ENCODE data around the gene LAMC3.

Gene LAMC3

DNA sequence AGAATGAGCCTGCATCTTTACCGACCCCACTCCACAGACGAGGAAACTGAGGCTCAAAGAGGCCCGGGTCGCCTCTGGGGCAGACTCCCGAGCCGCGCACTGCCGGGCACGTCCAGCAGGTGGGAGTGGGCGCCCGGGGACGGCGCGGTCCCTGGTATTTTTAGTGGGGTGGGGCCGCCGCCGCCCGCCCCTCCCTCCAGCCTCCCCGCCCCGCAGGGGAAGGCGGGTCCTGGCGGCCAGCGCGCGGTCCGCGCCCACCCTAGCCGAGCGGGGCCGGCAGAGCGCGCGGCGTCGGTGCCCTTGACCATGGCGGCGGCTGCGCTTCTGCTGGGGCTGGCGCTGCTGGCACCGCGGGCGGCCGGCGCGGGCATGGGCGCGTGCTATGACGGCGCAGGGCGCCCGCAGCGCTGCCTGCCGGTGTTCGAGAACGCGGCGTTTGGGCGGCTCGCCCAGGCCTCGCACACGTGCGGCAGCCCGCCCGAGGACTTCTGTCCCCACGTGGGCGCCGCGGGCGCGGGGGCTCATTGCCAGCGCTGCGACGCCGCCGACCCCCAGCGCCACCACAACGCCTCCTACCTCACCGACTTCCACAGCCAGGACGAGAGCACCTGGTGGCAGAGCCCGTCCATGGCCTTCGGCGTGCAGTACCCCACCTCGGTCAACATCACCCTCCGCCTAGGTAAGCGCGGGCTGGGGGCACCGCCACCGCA lies at the start of gene LAMC3:
Gene LAMC3 (plus strand): TSS at position 266 of the 710 bp plus-strand sequence. CDS start 41 bp downstream, at position 307.
- no peak for DNase-seq

DNA sequence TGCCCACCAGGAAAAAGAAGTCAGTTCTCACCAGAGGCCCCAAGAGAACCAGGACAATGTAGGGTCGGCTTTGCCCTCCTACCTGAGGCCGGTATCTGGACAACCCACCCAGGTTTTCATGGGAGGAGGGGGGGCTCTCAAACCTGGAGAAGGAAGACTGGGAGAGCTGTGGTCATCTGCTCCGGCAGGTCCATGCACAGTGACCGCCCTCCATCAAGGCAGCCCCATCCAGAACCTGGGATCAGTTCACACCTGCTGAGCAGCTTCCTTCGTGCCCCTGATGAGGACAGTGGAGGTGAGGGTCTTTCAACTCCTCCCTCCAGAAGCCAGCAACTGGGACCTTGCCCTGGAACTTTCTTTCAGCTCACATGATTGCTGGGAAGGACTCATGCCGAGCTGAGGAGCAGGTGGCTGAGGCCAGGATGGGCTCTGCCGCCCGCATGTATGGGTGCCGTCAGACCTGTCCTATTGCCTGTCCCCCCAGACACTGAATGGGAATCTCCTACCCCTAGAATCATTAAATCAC lies 49.1 kb upstream of the LAMC3 start:
- DNase-seq, result no peak

DNA sequence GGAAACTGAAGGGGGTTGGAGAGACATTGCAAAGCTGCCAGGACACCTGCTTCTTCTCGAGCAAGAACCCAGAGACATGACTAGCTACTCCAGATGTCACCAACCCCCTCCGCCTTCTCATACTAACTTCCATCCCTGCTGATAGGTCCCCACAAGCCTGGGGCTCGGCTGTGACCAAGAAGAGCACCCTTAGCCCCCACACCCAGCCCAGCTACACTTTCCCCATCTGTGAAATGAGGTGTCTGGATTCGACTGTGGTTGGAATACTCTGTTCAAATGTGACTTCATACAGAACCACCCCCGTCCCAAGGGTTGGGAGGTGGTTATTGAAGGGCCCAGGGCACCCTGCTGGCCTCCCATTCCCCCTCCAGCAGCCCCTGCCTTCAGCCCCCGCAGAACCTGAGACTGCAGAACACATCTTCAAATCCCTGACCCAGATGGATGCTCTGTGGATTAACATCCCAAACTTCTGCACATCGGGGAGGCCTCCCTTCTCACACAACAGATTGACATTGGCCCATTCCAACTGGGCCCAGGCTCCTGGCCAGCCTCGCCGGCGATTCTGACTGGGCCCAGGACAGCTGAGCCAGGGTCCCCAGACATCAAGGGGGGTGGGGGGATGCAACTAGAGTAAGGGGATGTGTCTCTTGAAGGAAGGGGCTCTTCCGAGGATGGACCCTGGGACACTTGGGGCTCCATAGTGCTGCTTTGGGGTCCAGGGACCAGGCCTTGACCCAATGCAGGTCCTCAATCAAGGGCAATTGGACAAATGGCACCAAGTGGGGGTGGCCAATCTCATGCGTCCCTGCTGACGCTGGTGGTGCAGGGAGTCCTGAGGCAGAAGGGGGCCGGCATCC lies 48.2 kb upstream of the LAMC3 start:
- no peak for DNase-seq

DNA sequence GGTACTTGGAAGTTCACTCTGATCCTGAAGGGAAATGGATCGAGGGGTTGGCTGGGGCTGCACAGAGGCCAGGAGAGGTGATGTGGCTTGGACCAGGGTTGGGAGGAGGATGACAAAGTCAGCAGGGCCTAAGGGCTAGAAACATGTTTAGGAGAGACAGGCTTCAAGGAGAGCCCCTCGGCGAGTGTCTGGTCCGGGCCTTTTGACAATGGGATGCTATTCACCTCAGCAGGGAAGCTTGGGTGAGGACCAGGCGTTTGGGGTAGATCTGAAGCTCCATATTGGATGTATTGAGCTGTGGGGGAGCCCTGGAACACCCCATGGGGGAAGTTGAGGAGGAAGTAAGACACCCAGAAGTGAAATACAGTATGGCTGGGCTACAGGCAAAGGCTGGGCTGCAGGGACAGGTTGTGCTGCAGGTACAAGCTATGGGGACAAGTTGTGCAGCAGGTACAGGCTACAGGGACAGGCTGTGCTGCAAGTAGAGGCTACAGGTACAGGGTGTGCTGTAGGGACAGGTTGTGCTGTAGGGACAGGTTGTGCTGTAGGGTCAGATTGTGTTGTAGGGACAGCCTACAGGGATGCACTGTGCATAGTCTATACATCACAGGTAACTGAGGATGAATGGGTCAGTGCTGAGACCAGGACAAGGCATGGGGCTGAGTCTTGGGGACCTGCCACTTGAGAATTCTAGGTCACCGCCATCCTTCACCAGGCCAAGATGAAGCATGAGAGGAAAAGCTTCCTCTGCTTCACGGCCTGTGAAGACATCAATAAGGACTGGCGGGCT lies 47.3 kb upstream of the LAMC3 start:
- DNase-seq, result no peak

DNA sequence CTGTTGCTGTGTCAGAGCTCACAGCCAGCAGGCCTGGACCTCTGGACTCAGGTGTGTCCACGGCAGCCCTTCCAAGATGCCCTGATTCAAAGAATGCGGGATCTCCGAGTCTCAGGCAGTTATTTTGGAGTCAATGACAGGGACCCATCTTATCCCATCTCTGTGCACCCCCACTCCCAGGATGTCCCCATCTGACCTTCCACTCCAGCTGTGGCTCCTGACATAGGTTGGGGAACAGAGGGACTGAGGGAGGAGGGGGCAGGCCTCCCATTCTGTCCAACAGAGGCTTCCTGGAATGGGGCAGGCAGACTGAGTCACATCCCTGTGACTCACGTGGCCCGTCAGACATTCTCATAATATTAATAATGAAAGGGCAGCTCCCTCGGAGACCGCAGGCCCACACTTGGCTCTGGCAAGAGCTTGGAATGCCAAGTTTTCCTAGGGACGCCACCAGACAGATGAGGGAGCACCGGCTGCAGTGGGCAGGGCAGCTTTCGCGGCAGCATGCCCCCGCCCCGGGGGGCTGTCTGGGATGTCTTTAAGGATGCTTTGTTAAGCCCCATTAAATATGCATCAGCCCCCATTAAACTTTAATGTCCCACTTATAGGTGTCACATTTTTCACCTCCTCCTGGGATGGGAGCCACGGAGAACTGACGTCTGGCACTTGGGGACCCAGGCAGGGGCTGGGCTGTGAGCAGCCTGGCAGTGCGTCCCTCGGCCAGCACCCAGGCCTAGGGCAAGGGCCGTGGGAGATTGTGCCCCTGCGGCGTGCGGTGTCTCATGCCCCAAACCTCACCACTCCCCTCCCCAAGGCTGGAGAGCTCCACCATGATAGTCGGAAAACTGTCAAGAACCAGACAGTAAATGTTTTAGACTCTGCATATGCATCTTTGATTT lies 46.3 kb upstream of the LAMC3 start:
- no peak for DNase-seq

DNA sequence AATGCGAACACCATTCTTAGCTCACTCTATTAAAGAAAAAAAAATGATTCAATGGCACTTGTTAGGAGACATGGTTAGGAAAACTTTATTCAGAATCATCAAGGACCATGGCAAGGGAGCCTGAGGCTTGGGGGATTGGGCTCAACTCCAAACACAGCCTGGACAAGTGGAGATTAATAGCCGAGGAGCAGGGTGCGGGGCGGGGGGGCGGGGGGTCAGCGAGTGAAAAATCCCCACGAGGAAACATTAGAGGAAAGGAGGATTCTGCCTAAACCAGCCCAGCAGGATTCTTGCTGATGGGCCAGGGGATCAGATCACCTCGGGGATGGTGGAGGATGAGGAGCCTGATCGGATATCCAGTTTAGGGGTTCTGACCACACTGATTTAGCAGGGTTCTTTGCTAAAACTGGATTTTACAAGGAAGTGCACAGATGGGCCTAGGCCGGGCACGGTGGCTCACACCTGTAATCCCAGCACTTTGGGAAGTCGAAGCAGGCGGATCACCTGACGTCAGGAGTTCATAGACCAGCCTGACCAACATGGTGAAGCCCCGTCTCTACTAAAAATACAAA lies 45.6 kb upstream of the LAMC3 start:
- no peak for DNase-seq

DNA sequence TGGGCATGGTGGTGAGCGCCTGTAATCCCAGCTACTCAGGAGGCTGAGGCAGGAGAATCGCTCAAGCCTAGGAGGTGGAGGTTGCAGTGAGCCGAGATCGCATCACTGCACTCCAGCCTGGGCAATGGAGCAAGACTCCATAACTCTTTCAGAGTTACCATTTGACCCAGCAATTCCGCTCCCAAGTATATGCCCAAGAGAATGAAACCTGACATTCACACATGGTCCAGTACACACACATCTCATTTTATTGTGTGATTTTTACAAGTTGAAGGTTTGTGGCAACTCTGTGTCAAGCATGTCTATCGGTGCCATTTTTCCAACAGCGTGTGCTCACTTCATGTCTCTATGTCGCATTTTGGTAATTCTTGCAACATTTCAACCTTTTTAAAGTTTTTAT lies 45.1 kb upstream of the LAMC3 start:
- DNase-seq, result no peak

DNA sequence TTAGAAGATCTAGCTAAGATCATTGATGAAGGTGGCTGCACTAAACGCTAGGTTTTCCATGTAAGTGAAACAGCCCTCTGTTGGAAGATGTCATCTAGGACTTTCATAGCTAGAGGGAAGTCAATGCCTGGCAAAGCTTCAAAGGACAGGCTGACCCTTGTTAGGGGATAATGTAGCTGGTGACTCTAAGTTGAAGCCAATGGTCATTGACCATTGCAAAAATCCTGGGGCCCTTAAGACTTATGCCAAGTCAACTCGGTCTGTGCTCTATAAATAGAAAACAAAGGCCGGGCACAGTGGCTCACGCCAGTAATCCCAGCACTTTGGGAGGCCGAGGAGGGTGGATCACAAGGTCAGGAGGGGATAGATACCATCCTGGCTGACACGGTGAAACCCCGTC lies 43.3 kb upstream of the LAMC3 start:
- no peak for DNase-seq

DNA sequence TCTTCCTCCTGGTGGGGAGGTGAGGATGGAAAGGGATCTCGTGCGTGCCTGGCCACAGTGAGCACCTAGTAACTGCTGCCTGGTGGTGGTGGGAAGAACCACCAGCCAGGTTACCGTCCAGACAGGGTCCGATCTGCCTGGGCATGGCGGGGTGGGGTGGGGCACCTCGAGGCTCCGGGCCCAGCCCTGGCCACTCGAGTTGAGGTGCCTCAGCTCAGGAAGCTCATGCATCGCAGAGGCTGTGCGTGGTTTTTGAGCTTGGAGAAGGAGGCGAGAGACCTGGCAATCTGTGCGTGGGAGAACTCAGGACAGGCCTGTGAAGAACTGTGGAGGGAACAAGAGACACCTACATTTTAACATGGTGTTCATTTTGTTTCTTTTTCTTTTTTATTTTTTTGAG lies 38.9 kb upstream of the LAMC3 start:
- no peak for DNase-seq

DNA sequence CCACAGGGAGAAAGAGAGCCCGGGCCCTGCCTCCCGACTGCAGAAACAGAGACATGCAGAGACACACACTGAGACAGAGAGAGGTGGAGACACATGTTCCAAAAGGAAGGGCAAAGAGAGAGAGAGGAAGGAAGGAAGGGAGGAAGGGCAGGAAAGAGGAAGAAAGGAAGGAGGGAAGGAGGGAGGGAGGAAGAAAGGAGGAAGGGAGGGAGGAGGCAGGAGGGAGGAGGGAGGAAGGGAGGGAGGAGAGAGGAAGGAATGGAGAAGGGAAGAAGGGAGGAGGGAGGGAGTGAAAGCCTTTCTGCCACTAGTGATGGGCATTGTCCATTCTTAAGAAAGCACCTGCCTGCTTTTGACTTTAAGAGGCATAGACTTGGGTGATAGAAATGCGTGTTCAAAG lies 38.1 kb upstream of the LAMC3 start:
- no peak for DNase-seq

DNA sequence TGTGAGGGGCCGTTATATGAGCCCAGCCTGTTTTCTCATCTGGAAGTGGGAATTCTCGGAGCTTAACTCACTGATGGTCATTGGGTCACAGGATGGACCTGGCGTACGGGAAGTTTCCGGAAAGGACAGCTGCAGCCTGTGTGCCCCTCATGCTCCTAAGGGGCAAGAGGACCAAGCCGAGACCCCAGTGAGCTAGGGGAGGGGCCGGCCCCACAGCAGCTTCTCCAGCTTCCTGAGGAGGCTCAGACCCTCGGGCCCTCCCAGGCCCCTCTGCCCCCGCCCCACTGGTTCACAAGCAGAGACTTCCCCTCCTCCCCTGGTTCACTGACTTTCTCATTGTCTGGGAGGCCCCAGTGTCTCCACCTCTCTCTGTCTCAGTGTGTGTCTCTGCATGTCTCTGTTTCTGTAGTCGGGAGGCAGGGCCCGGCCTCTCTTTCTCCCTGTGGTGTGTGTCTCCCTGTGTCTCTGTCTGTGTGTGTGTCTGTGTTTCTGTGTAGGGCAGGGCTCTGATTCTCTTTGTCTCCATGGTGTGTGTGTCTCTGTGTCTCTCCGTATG lies 37.6 kb upstream of the LAMC3 start:
- DNase-seq, result no peak

DNA sequence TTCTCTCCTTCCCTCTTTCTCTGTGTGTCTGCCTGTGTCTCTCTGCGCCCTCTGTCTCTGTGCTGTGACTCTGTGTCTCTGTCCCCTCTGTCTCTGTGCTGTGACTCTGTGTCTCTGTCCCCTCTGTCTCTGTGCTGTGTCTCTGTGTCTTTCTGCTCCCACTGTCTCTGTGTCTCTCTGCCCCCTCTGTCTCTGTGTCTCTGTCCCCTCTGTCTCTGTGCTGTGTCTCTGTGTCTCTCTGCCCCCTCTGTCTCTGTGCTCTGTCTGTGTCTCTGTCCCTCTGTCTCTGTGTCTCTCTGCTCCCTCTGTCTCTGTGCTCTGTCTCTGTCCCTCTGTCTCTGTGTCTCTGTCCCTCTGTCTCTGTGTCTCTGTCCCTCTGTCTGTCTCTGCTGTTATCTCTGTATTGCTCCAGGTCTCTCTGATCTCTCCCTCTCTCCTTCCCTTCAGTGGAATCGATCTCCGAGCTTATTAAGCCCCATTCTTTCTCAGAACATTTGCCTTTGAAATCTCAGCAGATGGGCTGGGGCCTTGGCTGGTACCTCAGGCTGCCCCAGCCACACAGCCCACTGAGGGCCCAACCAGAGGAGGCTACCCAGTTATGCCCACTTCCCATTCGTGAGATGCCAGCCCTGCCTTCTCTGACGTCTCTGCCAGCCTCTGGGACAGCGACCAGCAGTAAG lies 36.6 kb upstream of the LAMC3 start:
- DNase-seq, result no peak

DNA sequence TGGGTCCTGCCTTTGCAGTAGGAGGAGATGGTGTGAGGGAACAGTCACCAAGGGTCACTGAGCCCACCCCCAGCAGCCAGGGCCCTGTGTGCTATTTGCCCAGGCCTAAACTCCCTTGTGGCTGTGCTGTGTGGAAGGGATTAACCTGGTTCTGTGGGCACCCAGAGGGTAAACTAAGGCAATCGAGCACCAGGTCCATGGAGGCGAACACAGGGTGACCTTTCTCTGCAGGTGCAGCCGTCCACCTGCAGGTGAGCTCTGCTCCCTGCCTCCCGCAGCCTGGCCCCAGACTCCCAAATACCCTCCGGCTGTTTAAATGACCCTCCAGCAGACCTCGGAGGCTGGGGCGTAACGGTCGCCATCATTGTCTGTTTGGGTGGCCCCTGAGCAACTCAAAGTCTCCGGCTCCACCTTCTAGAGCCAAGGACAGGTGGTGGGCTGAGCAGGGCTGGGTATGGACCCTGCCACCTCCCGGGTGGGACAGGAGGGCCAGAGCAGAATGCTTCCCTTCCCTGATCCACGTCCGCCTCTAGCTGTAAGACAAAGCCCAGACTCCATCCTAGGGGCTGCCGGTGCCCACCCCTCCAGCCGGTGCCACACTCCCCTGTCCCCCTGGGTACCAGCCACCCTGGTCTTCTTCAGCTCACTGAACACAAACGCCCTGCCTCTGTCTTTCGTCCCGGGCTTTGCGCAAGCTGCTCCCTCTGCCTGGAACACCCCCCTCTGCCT lies 35.9 kb upstream of the LAMC3 start:
- DNase-seq, result no peak

DNA sequence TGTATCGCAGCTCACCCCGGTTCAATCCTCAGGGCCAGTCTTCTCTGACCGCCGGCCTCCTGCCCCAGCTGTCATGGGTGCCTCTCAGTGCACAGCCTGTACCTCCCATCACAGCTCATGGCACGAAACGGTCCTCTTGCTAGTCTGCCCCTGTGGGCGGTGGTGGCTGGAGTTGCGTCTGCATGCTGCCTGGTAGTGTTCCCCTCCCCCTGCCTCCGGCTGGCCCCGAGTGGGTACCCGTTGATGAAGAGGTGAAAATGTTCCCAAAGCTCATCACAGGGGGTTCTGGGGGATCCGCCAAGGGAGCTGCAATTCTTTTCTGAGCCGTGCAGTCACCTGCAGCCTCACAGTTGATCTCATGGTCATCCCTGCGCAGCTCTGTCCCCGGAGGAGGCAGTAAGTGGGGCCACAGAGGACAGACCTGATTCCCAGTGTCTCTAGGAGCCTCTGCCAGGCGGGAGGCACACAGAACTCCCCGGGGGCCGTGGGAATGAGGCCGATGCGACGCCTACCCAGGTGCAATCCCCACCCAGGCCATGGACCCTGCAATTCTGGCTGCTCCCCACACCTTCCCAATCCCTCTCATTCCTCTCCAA lies 35.2 kb upstream of the LAMC3 start:
- no peak for DNase-seq

DNA sequence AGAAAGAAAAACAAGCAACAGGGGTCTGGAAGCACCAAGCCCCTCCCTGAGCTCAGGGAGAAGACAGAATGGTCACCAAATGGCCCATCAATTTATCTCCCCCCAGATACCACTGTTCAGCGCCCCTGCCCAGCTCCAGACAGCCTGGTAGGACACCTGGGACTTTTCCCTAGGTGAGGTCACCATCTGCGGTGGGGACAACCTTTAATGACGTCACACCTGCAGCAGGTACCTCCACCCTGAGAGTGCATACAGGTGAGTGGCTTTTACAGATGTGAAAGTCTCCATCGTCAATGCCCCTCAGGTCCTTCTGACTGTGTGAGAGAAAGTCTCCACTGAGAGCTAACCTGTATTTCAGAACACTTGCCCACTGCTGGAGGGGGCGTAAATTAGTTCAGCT lies 34.3 kb upstream of the LAMC3 start:
- DNase-seq, result no peak

DNA sequence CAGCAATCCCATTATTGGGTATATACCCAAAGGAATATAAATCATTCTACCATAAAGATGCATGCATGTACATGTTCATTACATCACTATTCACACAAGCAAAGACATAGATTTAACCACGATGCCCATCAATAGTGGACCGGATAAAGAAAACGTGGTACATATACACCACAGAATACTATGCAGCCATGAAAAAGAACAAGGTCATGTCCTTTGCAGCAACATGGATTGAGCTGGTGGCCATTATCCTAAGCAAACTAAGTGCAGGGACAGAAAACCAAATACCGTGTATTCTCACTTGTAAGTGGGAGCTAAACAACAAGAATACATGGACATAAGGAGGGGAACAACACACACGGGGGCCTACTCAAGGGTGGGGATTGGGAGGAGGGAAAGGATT lies 33.8 kb upstream of the LAMC3 start:
- no peak for DNase-seq

DNA sequence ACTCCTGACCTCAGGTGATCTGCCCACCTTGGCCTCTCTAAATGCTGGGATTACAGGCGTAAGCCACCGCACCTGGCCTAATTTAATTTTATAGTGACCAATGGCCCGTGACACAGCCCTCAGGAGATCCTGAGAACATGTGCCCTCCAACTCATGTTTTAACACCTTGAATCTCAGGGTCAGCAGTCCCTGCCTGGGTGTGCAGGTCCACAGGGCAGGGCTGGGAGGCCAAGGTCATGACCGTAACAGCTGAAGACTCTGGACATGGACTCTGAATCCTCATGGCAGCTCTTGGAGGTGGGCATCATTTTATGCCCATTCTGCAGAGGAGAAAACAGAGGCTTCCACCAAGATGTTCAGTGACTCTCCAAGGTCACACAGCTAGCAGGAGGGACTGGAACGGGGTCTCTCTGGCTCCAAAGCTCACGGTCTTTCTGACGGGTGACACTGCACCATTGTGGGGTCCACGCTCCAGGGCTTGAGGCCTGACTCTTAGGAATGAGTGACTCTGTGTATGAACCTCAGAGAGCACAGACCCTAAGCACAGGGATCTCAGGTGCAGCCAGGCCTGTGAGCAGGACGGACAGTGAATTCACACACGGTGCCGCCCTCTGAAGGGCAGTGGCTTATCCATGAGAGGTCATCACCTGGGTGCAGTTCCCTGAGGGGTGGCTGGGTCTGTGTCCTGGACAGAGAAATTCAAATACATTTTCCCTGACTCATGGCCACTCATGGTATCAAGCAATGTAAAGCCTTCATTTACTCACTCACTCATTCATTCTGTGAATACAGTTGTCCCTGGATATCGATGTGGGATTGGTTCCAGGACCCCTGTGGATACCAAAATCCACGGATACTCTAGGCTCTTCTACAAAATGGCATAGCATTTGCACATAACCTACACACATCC lies 32.8 kb upstream of the LAMC3 start:
- DNase-seq, result no peak

DNA sequence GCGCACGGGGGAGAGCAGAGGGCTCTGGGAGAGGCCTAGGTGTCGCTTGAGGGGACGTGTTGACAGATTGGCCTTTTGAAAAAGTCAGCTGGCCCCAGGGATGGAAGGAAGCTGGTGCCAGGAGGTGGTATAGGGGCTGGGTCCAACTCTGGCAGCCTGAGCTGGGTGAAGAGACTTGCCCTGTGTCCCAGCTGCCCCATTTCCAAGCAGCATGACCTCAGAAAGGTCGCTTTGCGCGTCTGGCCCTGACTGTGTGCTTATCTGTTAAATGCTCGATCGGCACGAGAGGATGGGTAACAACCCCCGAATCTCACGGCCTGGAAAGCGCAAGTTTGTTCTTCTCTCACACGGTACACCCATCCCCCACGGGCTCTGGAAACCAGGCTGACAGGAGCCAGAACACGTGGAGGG lies 31.2 kb upstream of the LAMC3 start:
- no peak for DNase-seq

Measured in activated CD4-positive, alpha-beta T cell treated with anti-CD3 and anti-CD28 coated beads, Interleukin-2, Interleukin-6, amounts not matched to agents 100 ng/mL and 50 ng/mL, durations not matched to agents 16 hours and 8 hours (primary cell).